ENCODE results near the gene DDX23.
"Not testable (repeated sequence)": the region's sequence is repeated elsewhere in the genome, so short reads cannot be mapped to it uniquely, and the experiment has no call there.

- not testable (repeated sequence) for TF ChIP-seq EZH2 (IDR thresholded peaks at IDR 0.05; ENCODE audit: borderline replicate concordance, insufficient read depth, low read length, poor library complexity, severe bottlenecking); POLR2AphosphoS5 (IDR thresholded peaks at IDR 0.05); CTCF (IDR thresholded peaks at IDR 0.05; ENCODE audit: poor library complexity, severe bottlenecking); MXI1 (conservative IDR thresholded peaks at IDR 0.05; ENCODE audit: poor library complexity, severe bottlenecking); TAF1 (IDR thresholded peaks at IDR 0.05; ENCODE audit: low read depth); RAD21 (conservative IDR thresholded peaks at IDR 0.05); SMC3 (conservative IDR thresholded peaks at IDR 0.05; ENCODE audit: poor library complexity); EP300 (conservative IDR thresholded peaks at IDR 0.05; ENCODE audit: poor library complexity, severe bottlenecking); REST (IDR thresholded peaks at IDR 0.05; ENCODE audit: borderline replicate concordance)
Measured at GRCh38 chr12:48860236-48860635, 8.3 kb upstream of the DDX23 start.
